Progenitor cell of endocrine pancreas (in vitro differentiated cells): ENCODE measurements around the gene SPSB3. TPM values are rescaled to one million over a fixed set of nuclear protein-coding genes. Genes with fewer than 3 reads are reported as not detected.

ENCODE experiments used
- DNase-seq: peaks from one replicate; pipeline ENCODE4 v3.0.0; 2021; ENCODE audit warnings: low spot score; ENCODE audit not compliant: unreplicated experiment
- H3K27ac Mint-ChIP-seq: 2 replicates; pipeline ENCODE4 v1.8.0; 2021; ENCODE audit warnings: mild to moderate bottlenecking, moderate library complexity, mixed read lengths
- H3K27me3 Mint-ChIP-seq: 2 replicates; pipeline ENCODE4 v1.8.0; 2021; ENCODE audit warnings: mixed read lengths
- H3K36me3 Mint-ChIP-seq: 2 replicates; pipeline ENCODE4 v1.8.0; 2022; ENCODE audit warnings: mixed read lengths; ENCODE audit not compliant: insufficient read depth
- H3K4me1 Mint-ChIP-seq: 2 replicates; pipeline ENCODE4 v1.8.0; 2021; ENCODE audit warnings: low read depth, mixed read lengths
- H3K4me3 Mint-ChIP-seq: 2 replicates; pipeline ENCODE4 v1.8.0; 2021; ENCODE audit warnings: low read depth, mild to moderate bottlenecking, moderate library complexity, mixed read lengths
- H3K9me3 Mint-ChIP-seq: 2 replicates; pipeline ENCODE4 v1.8.0; 2021; ENCODE audit warnings: low read depth, mixed read lengths
- CTCF ChIP-seq: fragments of 200-600 bp; sonication (generic); IDR thresholded peaks from one replicate; pipeline ENCODE4 v1.5.0; 2021; ENCODE audit warnings: antibody characterized with exemption, mild to moderate bottlenecking; ENCODE audit not compliant: unreplicated experiment
- microRNA-seq: library from miRNA; unstranded; fragments of <30 nt; microRNA quantifications from one replicate; pipeline ENCODE4 v1.1.0, GENCODE V29; 2020; ENCODE audit warnings: borderline number of aligned reads; ENCODE audit not compliant: unreplicated experiment
- total RNA-seq: library from RNA; stranded (reverse); gene quantifications from 2 replicates; pipeline ENCODE4 v1.2.1, GENCODE V29; 2021

Gene SPSB3
- total RNA-seq, 1 donor from 2014 or later = 47.8 TPM

GRCh38 chr16:1729026-1729425 lies 53.3 kb downstream of the SPSB3 start:
- no peak for TF ChIP-seq CTCF
- no peak overlapping the region for H3K27ac Mint-ChIP-seq
- no peak for DNase-seq
- H3K27me3 Mint-ChIP-seq = no peaks in the 10 kb centered on the region
- peaks cover 7% of the 10 kb centered on the region for H3K36me3 Mint-ChIP-seq
- no peaks in the 10 kb centered on the region for H3K4me1 Mint-ChIP-seq
- H3K4me3 Mint-ChIP-seq = no peak overlapping the region
- no peaks in the 10 kb centered on the region for H3K9me3 Mint-ChIP-seq

- Mint-ChIP-seq H3K27ac (no peak overlapping the region), H3K9me3 (no peaks in the 10 kb centered on the region), H3K27me3 (no peaks in the 10 kb centered on the region), H3K4me3 (no peak overlapping the region), H3K36me3 (peaks cover 7% of the 10 kb centered on the region), H3K4me1 (no peaks in the 10 kb centered on the region)
- no peak for TF ChIP-seq CTCF
- DNase-seq = no peak
These were observed 54.4 kb downstream of the SPSB3 start for GRCh38 chr16:1727651-1728624.

Small RNAs within 50 kb of the gene (microRNA-seq; reads per million reads assigned to microRNA genes)
- 10.7 reads per million, percentile 19 among the genes with 10 or more reads in this experiment for gene MIR3177

Other genes starting within 250 kb of the SPSB3 start
- not detected in 2 replicates for gene TMEM204, start 248.9 kb downstream of the SPSB3 start, total RNA-seq
- gene IFT140, start 170.5 kb downstream of the SPSB3 start, total RNA-seq = 75.2 and 85.3 TPM in 2 replicates
- gene CRAMP1, start 170.2 kb downstream of the SPSB3 start, total RNA-seq = 58.3 and 61.3 TPM in 2 replicates
- gene JPT2, start 104.3 kb downstream of the SPSB3 start, total RNA-seq = 141 and 146 TPM in 2 replicates
- gene MAPK8IP3, start 76.4 kb downstream of the SPSB3 start, total RNA-seq = 153 and 157 TPM in 2 replicates
- 34.4 and 35.3 TPM in 2 replicates for gene NME3, start 11.0 kb downstream of the SPSB3 start, total RNA-seq
- 50.6 and 53.4 TPM in 2 replicates for gene EME2, start 9.8 kb downstream of the SPSB3 start, total RNA-seq
- gene MRPS34, start 9.4 kb downstream of the SPSB3 start, total RNA-seq = 77.2 and 84.6 TPM in 2 replicates
- 59.9 and 65.4 TPM in 2 replicates for gene NUBP2, start 389 bp upstream of the SPSB3 start, total RNA-seq
- 0.60 and 1.2 TPM in 2 replicates for gene IGFALS, start 11.1 kb upstream of the SPSB3 start, total RNA-seq
- 43.6 and 46.4 TPM in 2 replicates for gene HAGH, start 44.3 kb upstream of the SPSB3 start, total RNA-seq
- gene FAHD1, start 44.6 kb upstream of the SPSB3 start, total RNA-seq = 26.3 and 27.9 TPM in 2 replicates
- gene MEIOB, start 89.6 kb upstream of the SPSB3 start, total RNA-seq = not detected in 2 replicates
- 0.46 TPM in 1 of 2 replicates, not detected in the other for gene HS3ST6, start 135.8 kb upstream of the SPSB3 start, total RNA-seq
- 28.5 and 28.9 TPM in 2 replicates for gene MSRB1, start 160.6 kb upstream of the SPSB3 start, total RNA-seq
- gene RPL3L, start 172.1 kb upstream of the SPSB3 start, total RNA-seq = not detected in 2 replicates
- 96.9 and 105 TPM in 2 replicates for gene NDUFB10, start 177.0 kb upstream of the SPSB3 start, total RNA-seq
- gene RPS2, start 182.3 kb upstream of the SPSB3 start, total RNA-seq = 2,309 and 2,385 TPM in 2 replicates
- gene RNF151, start 184.3 kb upstream of the SPSB3 start, total RNA-seq = not detected in 2 replicates
- 30.8 and 32.2 TPM in 2 replicates for gene TBL3, start 189.5 kb upstream of the SPSB3 start, total RNA-seq
- gene NOXO1, start 198.9 kb upstream of the SPSB3 start, total RNA-seq = 0.93 and 1.5 TPM in 2 replicates
- gene GFER, start 201.6 kb upstream of the SPSB3 start, total RNA-seq = 27.1 and 32.9 TPM in 2 replicates
- gene SYNGR3, start 207.4 kb upstream of the SPSB3 start, total RNA-seq = 3.0 and 3.3 TPM in 2 replicates
- gene ZNF598, start 227.2 kb upstream of the SPSB3 start, total RNA-seq = 41.5 and 43.6 TPM in 2 replicates
- gene NPW, start 237.2 kb upstream of the SPSB3 start, total RNA-seq = 5.0 and 5.3 TPM in 2 replicates
- gene NHERF2, start 244.3 kb upstream of the SPSB3 start, total RNA-seq = 8.4 and 10.3 TPM in 2 replicates